ENCODE data around the gene FGF18.

The FGF18 gene

GRCh38 chr5:171462928-171463861, 43.7 kb downstream of the FGF18 start:
- FAIRE-seq = no peak
- DNase-seq (ENCODE audit: insufficient read length, low spot score) = no peak

GRCh38 chr5:171463862-171464229, 44.4 kb downstream of the FGF18 start:
- DNase-seq (ENCODE audit: insufficient read length, low spot score) (no peak), FAIRE-seq (no peak)

- FAIRE-seq = no peak
- DNase-seq (ENCODE audit: insufficient read length, low spot score) = no peak
Observed at GRCh38 chr5:171464829-171465228, 45.4 kb downstream of the FGF18 start.

GRCh38 chr5:171467107-171467506, 47.7 kb downstream of the FGF18 start:
- DNase-seq (ENCODE audit: insufficient read length, low spot score) (no peak), FAIRE-seq (no peak)

- no peak for DNase-seq (ENCODE audit: insufficient read length, low spot score)
Observed at GRCh38 chr5:171469326-171469725, 49.9 kb downstream of the FGF18 start.

GRCh38 chr5:171470420-171470819, 51.0 kb downstream of the FGF18 start:
- DNase-seq (ENCODE audit: insufficient read length, low spot score) (no peak), FAIRE-seq (no peak)

More at GRCh38 chr5:171469326-171469725, 49.9 kb downstream of the FGF18 start:
- FAIRE-seq = no peak

- FAIRE-seq (no peak), DNase-seq (ENCODE audit: insufficient read length, low spot score) (no peak)
Observed at GRCh38 chr5:171474230-171474813, 54.9 kb downstream of the FGF18 start.

GRCh38 chr5:171475596-171475995, 56.1 kb downstream of the FGF18 start:
- DNase-seq (ENCODE audit: insufficient read length, low spot score) = no peak
- no peak for FAIRE-seq

- FAIRE-seq = no peak
Observed at GRCh38 chr5:171476701-171477100, 57.3 kb downstream of the FGF18 start.

GRCh38 chr5:171477101-171477500, 57.7 kb downstream of the FGF18 start:
- no peak for FAIRE-seq
- no peak for DNase-seq (ENCODE audit: insufficient read length, low spot score)

More at GRCh38 chr5:171476701-171477100, 57.3 kb downstream of the FGF18 start:
- no peak for DNase-seq (ENCODE audit: insufficient read length, low spot score)

GRCh38 chr5:171477666-171478065, 58.2 kb downstream of the FGF18 start:
- DNase-seq (ENCODE audit: insufficient read length, low spot score) (no peak), FAIRE-seq (no peak)

- FAIRE-seq (no peak), DNase-seq (ENCODE audit: insufficient read length, low spot score) (no peak)
Observed at GRCh38 chr5:171478946-171479775, 59.7 kb downstream of the FGF18 start.

GRCh38 chr5:171479776-171480125, 60.3 kb downstream of the FGF18 start:
- no peak for DNase-seq (ENCODE audit: insufficient read length, low spot score)
- FAIRE-seq = no peak

- no peak for DNase-seq (ENCODE audit: insufficient read length, low spot score)
- FAIRE-seq = no peak
Observed at GRCh38 chr5:171480239-171480638, 60.8 kb downstream of the FGF18 start.

GRCh38 chr5:171481571-171482433, 62.4 kb downstream of the FGF18 start:
- FAIRE-seq = no peak

GRCh38 chr5:171482434-171482730, 62.9 kb downstream of the FGF18 start:
- DNase-seq (ENCODE audit: insufficient read length, low spot score) (no peak), FAIRE-seq (no peak)

More at GRCh38 chr5:171481571-171482433, 62.4 kb downstream of the FGF18 start:
- no peak for DNase-seq (ENCODE audit: insufficient read length, low spot score)

- FAIRE-seq (no peak), DNase-seq (ENCODE audit: insufficient read length, low spot score) (no peak)
Observed at GRCh38 chr5:171483551-171484135, 64.2 kb downstream of the FGF18 start.

GRCh38 chr5:171484460-171484899, 65.0 kb downstream of the FGF18 start:
- DNase-seq (ENCODE audit: insufficient read length, low spot score) (peak; percentile 48), FAIRE-seq (no peak)

GRCh38 chr5:171485668-171486067, 66.2 kb downstream of the FGF18 start:
- DNase-seq (ENCODE audit: insufficient read length, low spot score) (no peak), FAIRE-seq (no peak)

GRCh38 chr5:171486613-171487012, 67.2 kb downstream of the FGF18 start:
- FAIRE-seq = no peak
- no peak for DNase-seq (ENCODE audit: insufficient read length, low spot score)
